GM18861 (cell line): Measurements from ENCODE around the gene PTPRD.

Experiments used
- ATAC-seq: cut with Tn5 transposase; IDR thresholded peaks from one replicate; pipeline ENCODE4 v1.9.1; 2021; ENCODE audit not compliant: unreplicated experiment

The PTPRD gene

GRCh38 chr9:9223175-9223574, 1389.6 kb downstream of the PTPRD start:
- ATAC-seq = no peak

GRCh38 chr9:9222730-9223129, 1390.1 kb downstream of the PTPRD start:
- ATAC-seq = no peak

GRCh38 chr9:9216934-9217333, 1395.9 kb downstream of the PTPRD start:
- no peak for ATAC-seq

GRCh38 chr9:9215050-9215449, 1397.8 kb downstream of the PTPRD start:
- no peak for ATAC-seq

GRCh38 chr9:9214066-9214465, 1398.7 kb downstream of the PTPRD start:
- ATAC-seq = no peak

- no peak for ATAC-seq
Observed at GRCh38 chr9:9212963-9213362, 1399.8 kb downstream of the PTPRD start.

- ATAC-seq = no peak
Observed at GRCh38 chr9:9202276-9202675, 1410.5 kb downstream of the PTPRD start.

- ATAC-seq = no peak
Observed at GRCh38 chr9:9186086-9186485, 1426.7 kb downstream of the PTPRD start.

- no peak for ATAC-seq
Observed at GRCh38 chr9:9182431-9182830, 1430.4 kb downstream of the PTPRD start.

GRCh38 chr9:9177081-9177480, 1435.7 kb downstream of the PTPRD start:
- no peak for ATAC-seq

GRCh38 chr9:9174358-9174757, 1438.4 kb downstream of the PTPRD start:
- no peak for ATAC-seq

GRCh38 chr9:9173264-9173663, 1439.5 kb downstream of the PTPRD start:
- ATAC-seq = no peak

- no peak for ATAC-seq
Observed at GRCh38 chr9:9170439-9171134, 1442.2 kb downstream of the PTPRD start.

GRCh38 chr9:9142001-9142400, 1470.8 kb downstream of the PTPRD start:
- ATAC-seq = no peak

- ATAC-seq = no peak
Observed at GRCh38 chr9:9133526-9133925, 1479.3 kb downstream of the PTPRD start.

- ATAC-seq = no peak
Observed at GRCh38 chr9:9124616-9125015, 1488.2 kb downstream of the PTPRD start.

GRCh38 chr9:9122230-9122875, 1490.4 kb downstream of the PTPRD start:
- no peak for ATAC-seq

- no peak for ATAC-seq
Observed at GRCh38 chr9:9117866-9118265, 1494.9 kb downstream of the PTPRD start.

GRCh38 chr9:9112001-9112720, 1500.6 kb downstream of the PTPRD start:
- ATAC-seq = no peak

GRCh38 chr9:9108641-9109040, 1504.2 kb downstream of the PTPRD start:
- ATAC-seq = no peak

- ATAC-seq = no peak
Observed at GRCh38 chr9:9102295-9102694, 1510.5 kb downstream of the PTPRD start.

- ATAC-seq = no peak
Observed at GRCh38 chr9:9100070-9100469, 1512.7 kb downstream of the PTPRD start.
